CD4-positive, alpha-beta T cell treated with Interleukin-4 for 1 hour (primary cell): ENCODE results near the gene TATDN3.
"Not testable (repeated sequence)": the region's sequence is repeated elsewhere in the genome, so short reads cannot be mapped to it uniquely, and the experiment has no call there.

Experiments used
- DNase-seq, 2 donors: peaks; one replicate each; pipeline ENCODE4 v3.0.0-alpha.2; 2020 to 2022

The TATDN3 gene, protein sequence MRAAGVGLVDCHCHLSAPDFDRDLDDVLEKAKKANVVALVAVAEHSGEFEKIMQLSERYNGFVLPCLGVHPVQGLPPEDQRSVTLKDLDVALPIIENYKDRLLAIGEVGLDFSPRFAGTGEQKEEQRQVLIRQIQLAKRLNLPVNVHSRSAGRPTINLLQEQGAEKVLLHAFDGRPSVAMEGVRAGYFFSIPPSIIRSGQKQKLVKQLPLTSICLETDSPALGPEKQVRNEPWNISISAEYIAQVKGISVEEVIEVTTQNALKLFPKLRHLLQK

DNA sequence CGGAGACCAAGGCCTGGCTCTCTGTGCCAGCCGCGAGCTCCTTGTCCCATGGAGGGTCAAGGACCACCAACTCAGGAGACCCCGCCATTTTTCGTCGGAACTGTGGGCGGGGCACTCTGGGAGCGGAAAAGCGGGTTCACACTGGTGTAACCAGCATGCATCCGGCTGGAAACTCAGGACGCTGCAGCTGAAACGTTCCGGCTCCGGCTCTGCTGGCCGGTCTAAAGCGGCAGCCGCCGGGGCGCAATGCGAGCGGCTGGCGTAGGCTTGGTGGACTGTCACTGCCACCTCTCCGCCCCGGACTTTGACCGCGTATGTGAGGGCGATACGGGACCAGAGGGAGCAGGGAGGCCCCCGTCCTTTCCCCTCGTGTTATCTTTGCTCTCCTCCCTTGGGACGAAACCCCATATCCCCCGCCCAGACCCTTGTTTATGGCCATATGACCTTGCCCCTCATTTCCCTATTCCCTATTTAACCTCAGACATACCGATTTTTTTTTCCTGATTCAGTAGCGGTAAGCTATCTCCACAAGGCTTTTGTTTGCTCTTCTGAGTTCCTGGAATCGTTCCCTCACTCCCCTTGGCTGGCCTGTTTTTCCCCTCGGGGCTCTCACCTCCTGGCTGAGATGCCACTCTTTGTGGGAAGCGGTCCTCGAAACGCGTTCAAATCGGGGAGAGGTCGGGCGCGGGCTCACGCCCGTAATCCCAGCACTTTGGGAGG lies at the start of gene TATDN3, which contains the start of gene NSL1:
TSS of gene TATDN3 (plus strand) at position 219 of the 720 bp plus-strand sequence. CDS start at position 247, 28 bp downstream.
TSS of gene NSL1 (minus strand) at position 102 of the 720 bp plus-strand sequence. CDS start at position 88, 14 bp downstream.
- DNase-seq: peak; percentile 90 to 96

DNA sequence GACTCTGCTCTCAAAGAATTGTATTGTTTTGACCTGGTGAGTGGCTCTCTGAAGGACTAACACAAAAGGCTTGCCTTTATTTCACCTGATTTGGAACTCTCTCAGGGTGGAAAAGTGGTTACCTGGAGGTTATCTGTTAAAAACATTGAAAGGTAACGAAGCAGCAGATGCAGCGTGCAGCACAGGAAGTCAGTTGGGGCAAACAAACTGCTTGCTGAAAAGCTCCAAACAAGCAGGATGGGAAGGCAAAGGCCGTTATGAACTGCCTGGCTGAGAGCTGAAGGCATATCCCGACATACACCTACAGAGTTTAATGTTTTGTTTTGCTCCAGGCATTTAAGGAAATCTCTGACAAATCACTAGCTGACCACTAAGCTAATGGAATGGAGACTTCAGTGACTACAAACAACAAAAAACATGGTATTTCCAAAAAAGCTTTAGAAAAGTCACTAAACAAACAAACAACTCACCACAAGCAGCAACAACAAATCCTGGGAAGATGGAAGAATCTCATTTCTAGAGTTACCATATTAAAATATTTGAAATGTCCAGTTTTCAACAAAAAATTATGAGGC lies 47.7 kb upstream of the TATDN3 start:
- no peak for DNase-seq

DNA sequence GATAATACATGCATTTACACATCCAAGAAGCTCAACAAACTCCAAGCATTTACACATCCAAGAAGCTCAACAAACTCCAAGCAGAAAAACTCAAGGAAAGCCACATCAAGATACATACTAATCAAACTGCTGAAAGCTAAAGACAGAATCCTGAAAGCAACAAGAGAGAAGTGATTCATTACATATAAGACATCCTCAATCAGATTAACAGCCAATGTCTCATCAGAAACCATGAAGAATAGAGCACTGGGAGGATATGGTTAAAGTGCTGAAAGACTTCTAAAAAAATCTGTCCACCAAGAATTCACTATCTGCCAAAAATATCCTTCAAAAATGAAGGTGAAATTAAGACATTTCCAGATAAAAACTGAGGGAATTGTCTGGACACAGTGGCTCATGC lies 46.4 kb upstream of the TATDN3 start:
- no peak for DNase-seq

DNA sequence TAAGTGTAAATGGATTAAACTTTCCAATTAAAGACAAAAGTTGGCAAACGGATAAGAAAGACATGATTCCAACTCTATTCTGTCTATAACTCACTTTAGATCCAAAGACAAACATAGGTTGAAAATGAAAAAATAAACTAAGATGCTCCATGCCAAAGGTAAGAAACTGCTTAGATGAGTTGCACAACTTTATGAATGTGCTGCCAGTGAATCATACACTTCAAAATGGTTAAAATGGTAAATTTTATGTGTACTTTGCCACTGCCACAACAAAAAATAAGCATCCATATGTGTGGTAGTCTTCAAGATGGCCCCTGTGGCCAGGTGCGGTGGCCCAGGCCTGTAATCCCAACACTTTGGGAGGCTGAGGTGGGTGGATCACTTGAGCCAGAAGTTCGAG lies 45.1 kb upstream of the TATDN3 start:
- no peak for DNase-seq

DNA sequence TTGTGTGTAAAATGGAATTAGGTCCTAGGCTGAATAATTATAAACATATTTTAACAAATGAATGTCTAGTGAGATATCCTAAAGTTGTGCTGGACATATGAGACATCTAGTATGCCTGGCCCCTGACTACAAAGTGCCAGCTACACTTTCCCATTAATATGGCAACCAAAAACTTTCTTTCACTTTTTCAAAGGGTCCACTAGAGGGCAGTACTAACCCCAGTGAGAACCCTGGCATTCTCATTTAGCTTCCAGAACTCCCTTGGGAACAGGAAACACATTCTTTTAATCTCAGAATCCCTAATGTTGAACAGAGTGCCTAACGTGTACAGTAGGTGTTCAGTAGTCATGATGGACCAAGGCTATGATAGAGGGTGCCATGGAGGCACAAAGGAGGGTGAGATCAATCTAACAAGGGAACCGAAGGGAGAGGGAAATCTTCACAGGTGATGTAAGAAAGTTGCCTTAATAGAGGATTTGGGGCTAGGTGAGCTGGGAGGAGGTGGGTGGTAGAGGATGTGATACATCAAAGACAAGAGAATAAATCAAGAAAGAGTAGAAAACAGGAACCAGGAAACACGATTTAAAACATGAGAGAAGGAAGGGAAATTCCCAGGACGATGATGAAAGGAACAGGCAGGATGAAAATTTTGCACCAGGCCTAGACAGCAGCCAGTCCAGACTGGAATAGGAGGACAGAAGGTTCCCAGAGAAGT lies 41.7 kb upstream of the TATDN3 start:
- DNase-seq: peak in 1 of 2 donors; percentile 33

DNA sequence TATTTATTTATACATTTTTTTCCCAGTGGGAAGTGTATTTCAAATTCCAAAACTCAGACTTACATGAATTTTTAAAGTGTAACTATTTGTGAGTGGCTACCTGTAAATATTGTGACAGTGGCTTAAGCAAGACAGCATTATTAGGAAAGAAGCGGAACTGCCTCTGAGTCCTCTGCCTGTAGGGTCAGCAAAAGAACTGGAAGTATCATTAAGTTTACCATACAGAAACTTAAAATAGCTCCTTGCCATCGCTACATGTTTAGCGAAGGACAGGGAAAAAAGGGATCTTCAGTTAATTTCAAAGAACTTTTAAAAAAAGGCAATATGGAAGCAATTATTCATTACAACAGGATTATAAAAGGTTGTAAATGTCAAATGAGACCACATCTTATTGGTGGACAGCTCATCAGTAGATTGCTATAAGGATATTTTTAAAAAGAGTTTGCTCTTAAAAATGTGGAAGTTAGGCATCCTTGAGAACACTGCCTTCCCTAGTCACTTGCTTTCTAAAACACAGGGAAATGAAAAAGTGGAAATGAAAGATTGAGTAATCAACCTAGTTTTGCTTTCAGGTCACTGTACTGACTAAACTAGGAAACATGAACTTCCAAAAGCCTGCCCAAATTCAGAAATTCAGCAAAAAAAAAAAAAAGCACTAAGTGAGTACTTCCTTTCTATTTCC lies 39.3 kb upstream of the TATDN3 start:
- DNase-seq: no peak

DNA sequence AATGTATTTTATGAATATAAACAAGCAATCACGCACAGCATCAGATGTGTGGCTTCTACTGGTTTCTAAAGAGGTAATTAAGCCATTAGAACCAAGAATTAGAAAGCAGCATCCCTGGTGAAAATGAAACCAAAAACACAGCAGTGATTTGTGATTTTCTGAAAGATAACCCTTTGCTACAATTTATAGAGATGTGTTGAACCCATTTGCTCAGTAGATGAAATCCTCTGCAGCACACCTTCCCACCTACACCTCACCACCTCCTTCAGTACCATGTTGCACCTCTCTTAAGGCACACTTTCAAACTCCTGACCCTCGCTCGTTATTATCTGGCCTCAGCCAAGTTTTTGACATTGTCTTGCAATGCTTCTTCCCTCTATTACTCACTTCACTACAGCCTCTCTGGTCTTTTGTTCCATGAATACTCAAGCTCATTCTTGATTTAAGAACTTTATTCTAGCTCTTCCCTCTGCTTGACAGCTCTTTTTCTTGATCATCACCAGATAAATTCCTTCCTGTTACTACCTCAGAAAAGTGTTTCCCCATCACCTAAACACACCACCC lies 38.7 kb upstream of the TATDN3 start:
- DNase-seq: peak in 1 of 2 donors; percentile 40

DNA sequence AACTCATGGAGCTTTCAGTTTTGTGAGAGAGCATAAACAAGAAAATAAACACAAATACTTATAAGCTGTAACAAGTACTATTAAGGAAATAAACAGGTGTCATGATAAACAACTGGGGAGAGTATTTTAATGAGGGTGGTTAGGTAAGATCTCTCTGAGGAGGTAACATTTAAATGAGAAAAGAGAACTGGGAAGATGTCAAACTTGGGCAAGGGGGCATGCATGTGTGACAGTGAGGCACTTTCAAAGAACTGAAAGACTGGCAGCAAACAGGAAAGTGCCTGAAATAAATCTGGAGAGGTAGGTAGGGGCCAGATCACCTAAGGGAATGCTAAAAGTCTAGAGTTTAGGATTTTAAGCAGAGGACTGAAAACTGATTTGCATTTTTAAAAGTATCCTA lies 37.9 kb upstream of the TATDN3 start:
- no peak for DNase-seq

DNA sequence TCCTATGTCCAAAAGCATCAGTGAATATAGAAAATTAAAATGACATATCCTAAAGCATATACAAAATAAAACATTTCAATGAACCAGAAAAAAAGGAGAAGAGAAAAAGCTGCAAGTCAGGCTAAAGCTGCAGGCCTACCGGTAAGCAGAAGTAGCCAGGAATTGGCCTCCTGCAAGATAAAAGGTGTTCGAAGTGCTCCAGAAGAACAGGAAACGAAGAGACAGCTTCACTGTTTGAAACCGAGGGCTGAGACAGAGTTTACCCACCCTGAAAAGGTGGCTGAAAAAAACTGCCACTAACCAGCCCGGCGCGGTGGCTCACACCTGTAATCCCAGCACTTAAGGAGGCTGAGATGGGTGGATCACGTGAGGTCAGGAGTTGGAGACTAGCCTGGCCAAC lies 37.5 kb upstream of the TATDN3 start:
- DNase-seq: peak in 1 of 2 donors; percentile 18

DNA sequence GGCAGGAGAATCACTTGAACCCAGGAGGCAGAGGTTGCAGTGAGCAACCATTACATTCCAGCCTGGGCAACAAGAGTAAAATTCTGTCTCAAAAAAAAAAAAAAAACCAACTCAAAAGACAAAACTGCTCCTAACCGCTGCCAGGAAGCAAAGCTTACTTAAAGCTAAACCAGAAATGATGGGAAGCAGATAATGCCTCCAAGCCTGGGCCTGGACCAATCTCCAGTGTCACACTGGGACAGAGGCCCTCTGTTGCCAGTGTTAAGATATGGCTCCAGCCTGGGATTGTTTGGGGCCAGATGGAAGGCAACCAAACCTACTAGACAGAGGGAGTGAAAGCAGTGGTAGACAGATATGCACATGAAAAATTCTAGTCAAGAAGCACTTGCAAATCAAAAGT lies 37.0 kb upstream of the TATDN3 start:
- no peak for DNase-seq

DNA sequence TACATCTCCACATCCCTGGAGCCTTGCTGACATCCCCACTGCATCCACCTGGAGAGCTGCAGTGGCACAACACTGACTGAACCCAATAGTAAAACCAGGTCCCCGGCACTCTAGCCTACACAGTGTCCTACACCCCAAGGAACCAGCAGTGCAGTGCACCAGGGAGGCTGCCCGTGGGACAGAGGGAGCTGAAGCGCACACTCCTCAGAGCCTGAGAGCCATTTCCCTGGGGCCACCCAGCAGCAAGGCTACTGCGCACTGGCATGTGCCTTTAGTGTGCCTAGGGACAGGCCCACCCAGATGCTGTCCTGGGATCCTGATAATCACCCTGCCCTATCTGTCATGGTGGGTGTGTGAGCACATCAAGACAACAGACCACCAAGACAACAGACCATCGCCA lies 32.0 kb upstream of the TATDN3 start:
- DNase-seq: no peak

DNA sequence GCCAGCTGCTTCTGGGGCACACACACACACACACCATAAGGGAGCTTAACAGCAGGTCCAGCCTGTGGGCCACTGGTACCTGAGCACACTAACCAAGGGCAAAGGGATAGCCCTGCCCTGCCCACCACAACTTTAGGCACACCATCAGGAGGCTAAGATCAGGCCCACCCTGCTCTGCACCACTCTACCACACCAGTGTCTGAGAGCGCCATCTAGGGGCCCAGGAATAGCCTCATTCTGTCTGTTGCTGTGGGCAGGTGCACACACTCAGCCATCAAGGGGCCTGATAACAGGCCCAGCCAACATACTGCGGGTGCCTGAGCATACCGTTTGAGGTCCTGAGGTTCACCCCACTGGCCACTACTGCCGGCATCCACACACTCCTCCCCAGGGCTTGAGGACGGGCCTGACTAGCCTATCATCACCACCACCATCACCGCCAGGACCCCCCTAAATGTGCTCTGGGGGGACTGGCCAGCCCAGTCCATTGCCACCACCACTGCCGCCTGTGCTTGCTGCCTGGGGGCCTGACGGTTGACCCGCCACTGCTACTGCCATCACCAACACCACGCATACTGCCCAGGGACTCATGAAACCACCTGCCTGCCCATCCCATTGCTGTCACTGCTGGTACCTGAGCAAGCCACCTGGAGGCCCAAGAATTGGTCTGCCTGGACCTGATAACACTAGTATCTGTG lies 31.4 kb upstream of the TATDN3 start:
- peak; percentile 24 to 50 for DNase-seq

DNA sequence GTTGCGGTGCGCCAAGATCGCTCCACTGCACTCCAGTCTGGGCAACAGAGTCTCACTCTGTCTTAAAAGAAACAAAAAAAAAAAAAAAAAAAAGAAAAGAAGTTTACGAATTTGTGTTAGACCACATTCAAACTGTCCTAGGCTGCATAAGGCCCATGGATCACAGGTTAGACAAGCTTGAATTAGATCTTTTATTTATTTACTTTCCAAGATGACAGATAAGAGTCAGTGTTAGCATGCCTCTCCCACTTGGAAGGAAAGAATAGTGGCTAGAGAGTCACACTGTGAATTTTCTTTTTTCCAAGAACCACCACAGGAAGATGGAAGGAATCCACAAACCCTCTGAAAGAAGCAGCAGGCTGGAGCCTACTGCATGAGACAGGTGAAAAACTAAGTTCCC lies 29.5 kb upstream of the TATDN3 start:
- DNase-seq: no peak

DNA sequence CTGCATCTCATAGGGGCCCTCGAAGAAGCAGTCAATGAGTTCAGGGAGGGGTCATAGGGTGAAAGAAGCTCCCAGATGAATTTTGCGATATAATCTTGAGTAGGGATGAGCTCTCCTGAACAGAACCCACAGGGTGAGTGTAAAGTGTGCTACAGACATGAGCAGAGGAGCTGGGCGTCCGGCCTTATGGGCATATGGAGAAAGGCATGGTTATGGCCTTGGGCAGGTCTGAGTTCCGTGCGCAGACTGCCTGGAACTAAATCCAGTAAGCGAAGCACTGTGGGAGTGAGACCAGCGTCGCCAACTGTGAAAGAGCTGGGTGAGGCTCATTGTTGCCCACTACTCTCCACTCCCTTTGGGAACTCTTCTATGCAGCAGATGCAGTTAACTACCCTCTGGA lies 28.9 kb upstream of the TATDN3 start:
- no peak for DNase-seq

DNA sequence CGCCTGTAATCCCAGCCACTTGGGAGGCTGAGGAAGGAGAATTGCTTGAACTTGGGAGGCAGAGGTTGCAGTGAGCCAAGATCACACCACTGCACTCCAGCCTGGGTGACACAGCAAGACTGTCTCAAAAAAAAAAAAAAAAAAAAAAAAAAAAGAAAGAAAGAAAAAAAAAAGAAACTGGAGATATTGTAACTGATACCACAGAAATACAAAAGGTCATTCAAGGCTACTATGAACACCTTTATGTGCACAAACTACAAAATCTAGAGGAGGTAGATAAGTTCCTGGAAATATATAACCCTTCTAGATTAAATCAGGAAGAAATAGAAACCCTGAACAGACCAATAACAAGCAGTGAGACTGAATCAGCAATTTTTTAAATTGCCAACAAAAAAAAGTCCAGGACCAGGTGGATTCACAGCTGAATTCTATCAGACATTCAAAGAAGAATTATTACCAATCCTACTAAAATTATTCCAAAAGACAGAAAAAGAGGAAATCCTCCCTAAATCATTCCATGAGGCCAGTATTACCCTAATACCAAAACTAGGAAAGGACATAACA lies 26.9 kb upstream of the TATDN3 start:
- not testable (repeated sequence) for DNase-seq

DNA sequence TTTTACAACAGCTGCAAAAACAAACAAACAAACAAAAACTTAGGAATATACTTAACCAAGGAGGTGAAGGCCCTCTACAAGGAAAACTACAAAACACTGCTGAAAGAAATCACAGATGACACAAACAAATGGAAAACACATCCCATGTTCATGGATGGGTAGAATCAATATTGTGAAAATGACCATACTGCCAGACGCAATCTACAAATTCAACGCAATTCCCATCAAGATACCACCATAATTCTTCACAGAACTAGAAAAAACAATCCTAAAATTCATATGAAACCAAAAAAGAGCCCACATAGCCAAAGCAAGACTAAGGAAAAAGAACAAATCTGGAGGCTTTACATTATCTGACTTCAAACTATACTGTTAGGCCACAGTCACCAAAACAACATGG lies 24.9 kb upstream of the TATDN3 start:
- not testable (repeated sequence) for DNase-seq

DNA sequence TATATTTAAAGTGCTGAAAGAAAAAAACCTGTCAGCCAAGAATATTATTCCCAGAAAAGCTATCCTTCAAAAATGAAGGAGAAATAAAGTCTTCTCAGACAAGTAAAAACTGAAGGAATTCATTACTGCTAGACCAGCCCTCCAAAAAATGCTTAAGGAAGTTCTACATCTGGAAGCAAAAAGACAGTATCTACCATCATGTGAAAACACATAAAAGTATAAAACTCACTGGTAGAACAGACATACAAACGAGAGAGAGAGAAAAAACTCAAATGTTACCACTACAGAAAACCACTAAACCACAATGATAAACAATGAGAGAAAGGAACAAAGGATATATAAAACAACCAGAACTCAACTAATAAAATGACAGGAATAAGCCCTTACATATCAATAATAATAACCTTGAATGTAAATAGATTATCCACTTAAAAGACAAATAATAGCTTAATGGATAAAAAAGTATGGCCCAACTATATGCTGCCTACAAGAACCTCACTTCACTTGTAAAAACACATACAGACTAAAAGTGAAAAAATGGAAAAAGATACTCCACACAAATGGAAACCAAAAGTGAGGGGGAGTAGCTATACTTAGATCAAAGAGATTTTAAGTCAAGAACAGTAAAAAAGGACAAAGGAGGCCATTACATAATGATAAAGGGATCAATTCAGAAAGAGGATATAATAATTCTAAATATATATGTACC lies 22.1 kb upstream of the TATDN3 start:
- no peak for DNase-seq

DNA sequence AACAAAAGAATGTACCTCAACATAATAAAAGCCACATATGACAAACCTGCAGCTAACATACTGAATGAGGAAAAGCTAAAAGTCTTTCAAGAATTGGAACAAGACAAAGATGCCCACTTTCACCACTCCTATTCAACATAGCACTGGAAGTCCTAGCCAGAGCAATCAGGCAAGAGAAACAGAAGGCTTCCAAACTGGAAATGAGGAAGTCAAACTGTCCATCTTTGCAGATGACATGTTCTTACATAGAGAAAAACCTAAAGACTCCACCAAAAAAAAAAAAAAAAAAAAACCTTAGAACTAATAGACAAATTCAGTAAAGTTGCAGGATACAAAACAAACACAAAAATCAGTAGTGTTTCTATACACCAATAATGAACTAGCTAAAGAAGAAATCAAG lies 20.4 kb upstream of the TATDN3 start:
- no peak for DNase-seq

DNA sequence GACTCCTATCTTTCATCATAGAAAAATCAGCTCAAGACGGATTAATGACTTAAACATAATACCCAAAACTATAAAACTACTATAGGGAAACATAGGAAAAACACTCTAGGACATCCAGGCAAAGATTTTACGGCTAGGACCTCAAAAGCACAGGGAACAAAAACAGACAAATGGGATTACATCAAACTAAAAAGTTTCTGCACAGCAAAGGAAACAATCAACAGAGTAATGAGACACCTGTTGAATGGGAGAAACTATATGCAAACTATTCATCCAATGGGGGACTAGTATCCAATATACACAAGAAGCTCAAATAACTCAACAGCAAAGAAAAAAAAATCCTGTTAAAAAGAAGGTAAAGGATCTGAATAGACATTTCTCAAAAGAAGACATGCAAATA lies 18.7 kb upstream of the TATDN3 start:
- DNase-seq: no peak

DNA sequence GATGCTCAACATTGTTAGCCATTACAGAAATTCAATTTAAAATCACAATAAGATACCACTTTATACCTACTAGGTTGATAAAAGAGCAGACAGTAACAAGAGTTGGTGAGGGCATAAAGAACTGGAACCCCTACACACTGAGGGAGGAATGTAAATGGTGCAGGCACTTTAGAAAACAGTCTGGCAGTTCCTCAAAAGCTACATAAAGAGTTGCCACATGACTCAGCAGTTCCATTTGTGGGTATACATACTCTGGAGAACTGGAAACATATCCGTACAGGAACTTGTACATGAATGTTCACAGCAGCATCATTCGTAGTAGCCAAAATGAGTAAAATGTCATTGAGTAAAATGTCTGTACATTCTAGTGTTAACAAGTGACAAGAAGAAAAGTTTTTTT lies 17.1 kb upstream of the TATDN3 start:
- no peak for DNase-seq

DNA sequence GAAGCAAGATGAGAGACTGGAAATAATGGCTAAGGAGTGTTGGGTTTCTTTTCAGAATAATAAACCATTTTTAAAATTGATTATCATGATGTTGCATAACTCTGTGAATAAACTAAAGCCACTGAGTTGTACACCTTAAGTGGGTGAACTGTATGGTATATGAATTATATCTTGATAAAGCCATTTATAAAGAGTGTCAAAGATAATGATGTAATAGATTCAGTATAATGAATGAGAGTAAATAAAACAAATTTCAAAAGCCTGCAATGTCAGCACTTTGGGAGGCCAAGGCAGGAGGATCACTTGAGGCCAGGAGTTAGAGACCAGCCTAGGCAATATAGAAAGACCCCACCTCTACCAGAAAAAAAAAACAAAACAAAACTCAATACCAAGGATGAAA lies 16.5 kb upstream of the TATDN3 start:
- no peak for DNase-seq
